GM12875 (cell line): ENCODE data around the gene P4HTM.

Experiments
- H3K4me3 ChIP-seq: one replicate; pipeline ENCODE4 v1.5.1; 2011; ENCODE audit warnings: low read depth, low read length, control low read depth
- TF ChIP-seq, protein P1 (sequence below): IDR thresholded peaks from 2 replicates; pipeline ENCODE4 v1.5.1; 2011; ENCODE audit warnings: low read depth, mild to moderate bottlenecking, control low read depth, inconsistent platforms, low read length, moderate library complexity, borderline replicate concordance; ENCODE audit not compliant: insufficient read depth

The P4HTM gene

DNA sequence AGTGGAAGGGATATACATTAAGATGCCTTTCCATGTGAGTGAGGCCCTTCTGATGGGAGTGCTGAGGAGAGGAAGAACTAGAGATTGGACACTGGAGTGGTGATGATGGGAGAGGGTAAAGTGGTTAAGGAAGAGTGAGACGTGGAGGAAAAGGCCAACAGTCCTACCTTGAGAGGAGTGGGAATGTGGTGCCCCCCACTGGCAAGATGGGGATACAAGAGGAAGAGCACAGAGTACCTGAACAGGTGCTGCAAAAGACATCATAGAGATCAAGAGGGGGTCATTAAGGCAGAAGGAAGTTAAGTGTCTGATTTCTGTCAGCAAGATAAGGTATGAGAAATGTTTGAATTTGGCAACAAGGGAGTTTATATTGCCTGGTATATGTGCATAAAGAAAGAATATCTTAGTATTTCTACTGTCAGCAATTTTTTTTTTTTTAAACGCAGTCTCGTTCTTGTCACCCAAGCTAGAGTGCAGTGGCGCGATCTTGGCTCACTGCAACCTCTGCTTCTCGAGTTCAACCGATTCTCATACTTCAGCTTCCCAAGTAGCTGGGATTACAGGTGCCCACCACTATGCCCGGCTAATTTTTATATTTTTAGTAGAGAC lies 37.4 kb upstream of the P4HTM start:
- TF ChIP-seq, protein P1, sequence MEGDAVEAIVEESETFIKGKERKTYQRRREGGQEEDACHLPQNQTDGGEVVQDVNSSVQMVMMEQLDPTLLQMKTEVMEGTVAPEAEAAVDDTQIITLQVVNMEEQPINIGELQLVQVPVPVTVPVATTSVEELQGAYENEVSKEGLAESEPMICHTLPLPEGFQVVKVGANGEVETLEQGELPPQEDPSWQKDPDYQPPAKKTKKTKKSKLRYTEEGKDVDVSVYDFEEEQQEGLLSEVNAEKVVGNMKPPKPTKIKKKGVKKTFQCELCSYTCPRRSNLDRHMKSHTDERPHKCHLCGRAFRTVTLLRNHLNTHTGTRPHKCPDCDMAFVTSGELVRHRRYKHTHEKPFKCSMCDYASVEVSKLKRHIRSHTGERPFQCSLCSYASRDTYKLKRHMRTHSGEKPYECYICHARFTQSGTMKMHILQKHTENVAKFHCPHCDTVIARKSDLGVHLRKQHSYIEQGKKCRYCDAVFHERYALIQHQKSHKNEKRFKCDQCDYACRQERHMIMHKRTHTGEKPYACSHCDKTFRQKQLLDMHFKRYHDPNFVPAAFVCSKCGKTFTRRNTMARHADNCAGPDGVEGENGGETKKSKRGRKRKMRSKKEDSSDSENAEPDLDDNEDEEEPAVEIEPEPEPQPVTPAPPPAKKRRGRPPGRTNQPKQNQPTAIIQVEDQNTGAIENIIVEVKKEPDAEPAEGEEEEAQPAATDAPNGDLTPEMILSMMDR: peak; percentile 69
- H3K4me3 ChIP-seq: no peak overlapping the region

DNA sequence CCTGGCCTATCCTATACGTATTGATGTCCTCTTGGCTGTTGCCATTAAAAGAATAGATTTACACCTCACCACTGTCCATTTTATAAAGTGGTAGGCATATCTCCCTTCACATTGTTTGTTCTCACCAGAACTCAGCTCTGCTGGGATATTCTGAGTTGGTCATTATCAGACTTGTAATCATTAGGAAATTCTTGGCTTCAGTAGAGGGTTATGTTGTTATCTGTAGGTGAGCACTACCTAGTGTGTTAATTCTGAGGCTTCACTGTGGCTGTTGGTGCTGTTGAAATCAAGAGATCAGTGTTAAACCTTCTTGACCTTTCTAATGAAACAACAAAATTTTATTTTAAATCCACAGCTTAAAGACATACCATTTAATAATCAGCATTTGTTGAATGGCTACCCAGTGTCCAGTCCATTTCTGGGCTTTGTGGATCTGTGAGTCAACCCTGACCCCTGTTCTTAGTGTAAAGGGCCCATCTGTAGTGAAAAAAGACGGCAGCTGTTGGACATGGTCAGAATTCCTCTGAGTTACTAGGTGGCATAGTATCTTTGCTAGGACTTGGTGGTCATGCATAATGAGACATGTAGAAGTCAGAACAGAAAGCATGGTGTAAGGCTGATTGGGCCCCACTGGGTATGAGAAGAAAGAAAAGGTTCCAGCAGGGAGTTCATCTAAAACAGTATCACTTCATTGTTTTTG lies 32.9 kb upstream of the P4HTM start:
- no peak overlapping the region for H3K4me3 ChIP-seq
- TF ChIP-seq, protein P1: no peak

DNA sequence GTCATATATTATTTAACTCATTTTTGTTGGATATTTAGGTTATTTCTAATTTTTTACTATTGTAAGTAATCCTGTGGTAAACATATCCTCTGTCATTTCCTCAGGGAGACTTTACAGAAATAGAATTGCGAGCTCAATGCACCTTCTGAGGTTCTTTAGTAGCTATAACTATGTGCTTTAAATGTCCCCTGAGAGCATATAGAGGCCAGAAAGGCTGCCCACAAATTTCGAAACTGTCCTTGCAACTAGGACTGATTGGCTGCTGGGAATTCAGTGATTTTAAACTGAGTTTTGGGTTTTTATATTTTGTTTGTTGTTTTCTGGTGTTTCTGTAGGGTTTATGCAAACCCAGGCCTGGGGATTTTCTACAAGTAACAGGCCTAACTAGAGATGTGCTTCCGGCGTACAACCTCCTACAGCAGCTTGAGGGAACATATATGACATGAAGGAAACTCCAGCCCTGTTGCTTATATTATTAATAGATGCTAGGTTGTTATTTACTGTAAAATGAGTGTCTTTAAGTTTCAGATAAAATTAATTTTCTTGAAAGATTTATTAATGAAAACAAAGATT lies 29.1 kb upstream of the P4HTM start:
- H3K4me3 ChIP-seq: no peak overlapping the region
- TF ChIP-seq, protein P1: no peak

DNA sequence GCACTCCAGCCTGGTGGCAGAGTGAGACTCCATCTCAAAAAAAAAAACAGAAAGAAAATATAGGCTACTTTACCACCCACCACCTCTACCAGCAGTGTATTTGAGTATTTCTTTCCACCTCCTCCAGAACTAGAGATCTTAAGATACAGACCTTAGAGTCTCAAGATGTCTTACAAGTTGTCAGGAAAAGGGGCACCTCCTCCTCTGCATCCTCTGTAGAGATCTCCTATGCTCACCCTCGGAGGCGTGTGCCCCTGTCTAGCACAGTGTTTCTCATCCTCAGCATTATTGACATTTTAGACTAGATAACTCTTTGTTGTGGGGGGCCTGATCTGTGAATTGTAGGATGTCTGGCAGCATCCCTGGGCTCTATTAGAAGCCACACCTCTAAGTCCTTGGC lies 27.7 kb upstream of the P4HTM start:
- TF ChIP-seq, protein P1: no peak
- no peak overlapping the region for H3K4me3 ChIP-seq

DNA sequence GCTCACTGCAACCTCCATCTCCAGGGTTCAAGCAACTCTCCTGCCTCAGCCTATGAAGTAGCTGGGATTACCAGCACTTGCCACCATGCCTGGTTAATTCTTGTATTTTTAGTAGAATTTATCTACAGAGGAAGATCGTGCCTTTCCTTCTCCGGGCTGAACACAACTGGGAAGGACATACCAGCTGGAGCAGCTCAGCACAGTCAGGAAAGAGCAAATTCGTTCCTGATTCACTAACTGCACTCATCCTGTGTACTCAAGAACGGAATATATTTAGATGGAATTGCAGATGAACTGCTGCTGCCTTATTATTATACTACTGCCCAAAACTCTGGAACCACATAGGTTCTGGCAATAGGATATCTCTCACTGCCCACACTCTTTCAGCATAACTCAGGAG lies 27.1 kb upstream of the P4HTM start:
- TF ChIP-seq, protein P1: no peak
- no peak overlapping the region for H3K4me3 ChIP-seq

DNA sequence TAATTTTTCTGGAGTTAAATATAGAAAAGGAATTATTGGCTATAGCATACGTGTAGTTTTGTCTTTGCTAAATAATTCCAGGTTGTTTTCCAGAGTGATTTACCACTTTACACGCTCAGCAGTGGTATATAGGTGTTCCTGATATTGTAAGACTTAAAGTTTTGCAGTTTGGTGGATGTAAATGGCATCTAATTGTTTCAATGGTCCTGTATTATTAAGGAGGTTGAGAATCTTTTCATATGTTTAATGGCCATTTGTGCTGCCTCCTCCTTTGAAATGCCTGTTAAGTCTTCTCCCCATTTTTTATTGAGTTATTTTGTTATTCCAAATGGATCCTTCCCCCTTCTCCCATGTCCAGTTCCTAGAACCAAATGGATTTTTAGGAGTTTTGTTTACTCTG lies 26.4 kb upstream of the P4HTM start:
- TF ChIP-seq, protein P1: no peak
- H3K4me3 ChIP-seq: no peak overlapping the region

DNA sequence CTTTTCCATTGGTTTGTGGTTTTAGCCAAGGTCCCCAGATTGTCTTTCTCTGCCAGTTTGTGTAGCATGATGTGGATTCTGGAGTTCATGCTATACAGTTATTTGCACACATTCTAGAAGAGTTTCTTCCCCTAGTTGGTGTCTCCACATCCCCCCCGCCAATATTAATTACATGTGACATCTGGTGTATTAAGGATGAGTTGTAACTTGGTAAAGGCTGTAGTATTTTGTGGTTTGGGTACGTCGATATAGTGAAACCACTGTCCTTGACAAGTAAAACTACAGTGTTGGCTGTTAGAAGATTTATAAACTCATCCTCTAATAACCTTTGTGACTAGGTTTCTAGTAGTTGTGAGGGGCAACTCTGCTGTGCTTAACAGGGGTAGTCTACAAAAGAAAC lies 23.7 kb upstream of the P4HTM start:
- TF ChIP-seq, protein P1: no peak

More for the DNA sequence above, 23.7 kb upstream of the P4HTM start:
- no peak overlapping the region for H3K4me3 ChIP-seq
